Bronchial smooth muscle cell (primary cell): ENCODE measurements around the gene NR5A1. TPM values are rescaled to one million over a fixed set of nuclear protein-coding genes. Genes with fewer than 3 reads are reported as not detected.

Experiments used
- total RNA-seq: library from RNA; depleted of rRNA; stranded (reverse); fragments of >200 nt; gene quantifications from 2 replicates; pipeline ENCODE4 v1.2.1, GENCODE V29; 2014

NR5A1 gene
- total RNA-seq = not detected in 2 replicates

GRCh38 chr9:124506931-124507879 is at the start of gene NR5A1:
TSS of gene NR5A1 (minus strand) at chr9:124507399. CDS start at chr9:124503395, 4,004 bp downstream.

GRCh38 chr9:124450241-124450924 is 56.8 kb downstream of the NR5A1 start, which contains the start of gene ADGRD2:
TSS of gene ADGRD2 (plus strand) at chr9:124450451. CDS start at chr9:124451667, 1,216 bp downstream.

Other genes with a start within 250 kb of the NR5A1 start
- gene NEK6, start 249.4 kb downstream of the NR5A1 start, total RNA-seq = 51.7 and 91.1 TPM in 2 replicates
- gene PSMB7, start 92.0 kb downstream of the NR5A1 start, total RNA-seq = 329 and 345 TPM in 2 replicates
- not detected in 2 replicates for gene ADGRD2, start 56.9 kb downstream of the NR5A1 start, total RNA-seq